K562 (cell line): ENCODE data around the gene RYR1. TPM values are rescaled to one million over a fixed set of nuclear protein-coding genes. Genes with fewer than 3 reads are reported as not detected.
"Not testable (repeated sequence)": the region's sequence is repeated elsewhere in the genome, so short reads cannot be mapped to it uniquely, and the experiment has no call there.

ENCODE experiments used
- ATAC-seq: fragments of 200-7000 bp; cut with Tn5 transposase; 3 replicates; pipeline ENCODE4 v1.9.1; 2020; ENCODE audit warnings: moderate library complexity
- BruUV-seq: library from RNA; stranded (reverse); fragments of 400-500 nt; replicated peaks from 2 replicates; lab custom pipeline; 2021; lab: Mats Ljungman, UMichigan
- CTCF ChIA-PET: fragments of 300-600 bp; formaldehyde crosslinking; extraction: SDS; loops from one replicate; lab custom pipeline; 2021; ENCODE audit warnings: low intra/inter-chr PET ratio; lab: Yijun Ruan, JAX
- POLR2A ChIA-PET: fragments of 300-600, 350-650 bp; sonication (Branson Sonifier 250); formaldehyde crosslinking; extraction: SDS; loops from one replicate; lab custom pipeline; 2021; ENCODE audit warnings: antibody characterized with exemption, inconsistent platforms; lab: Yijun Ruan, JAX
- DNase-seq, 4 experiments: peaks; one replicate each; pipeline versions ENCODE4 v3.0.0 to v3.0.0-alpha.2; 2011 to 2018; ENCODE audit warnings: low spot score in 3 of 4, mixed read lengths in 3 of 4; ENCODE audit errors: extremely low read depth in 1 of 4
- FAIRE-seq: peaks from 2 replicates; lab custom pipeline; 2011; peaks lifted over from hg19 to GRCh38; lab: Jason Lieb, UNC
- H2AFZ ChIP-seq: 2 replicates; pipeline ENCODE4 v1.6.0; 2011; ENCODE audit warnings: low read depth, low read length, control low read depth, inconsistent platforms
- H3K27ac ChIP-seq: fragments of 200-600 bp; 3 replicates; pipeline ENCODE4 v1.8.0; 2011; ENCODE audit warnings: low read depth, mild to moderate bottlenecking, control low read depth, inconsistent platforms, low read length, moderate library complexity, mixed read lengths; ENCODE audit errors: extremely low read depth
- H3K27me3 ChIP-seq, 2 experiments: fragments of 300-600 bp in 1 of 2; 2 replicates in 1 of 2; 3 replicates in 1 of 2; pipeline versions ENCODE4 v1.6.0 to v1.8.0; 2011; ENCODE audit warnings: inconsistent platforms in 2 of 2, low read length in 2 of 2, mild to moderate bottlenecking in 1 of 2, mixed read lengths in 1 of 2, moderate library complexity in 1 of 2; ENCODE audit not compliant: control insufficient read depth in 2 of 2, insufficient read depth in 2 of 2
- H3K36me3 ChIP-seq: fragments of 300-600 bp; 3 replicates; pipeline ENCODE4 v1.8.0; 2011; ENCODE audit warnings: mild to moderate bottlenecking, low read length, inconsistent platforms; ENCODE audit not compliant: control insufficient read depth, insufficient read depth
- H3K4me1 ChIP-seq, 2 experiments: fragments of 200-600 bp in 1 of 2; replicated peaks in 1 of 2; 2 replicates in 1 of 2; 3 replicates in 1 of 2; pipeline versions ENCODE4 v1.5.1 to v1.8.0; 2011; ENCODE audit warnings: inconsistent platforms in 2 of 2, low read length in 2 of 2, mild to moderate bottlenecking in 1 of 2, mixed read lengths in 1 of 2, moderate library complexity in 1 of 2; ENCODE audit not compliant: control insufficient read depth in 2 of 2, insufficient read depth in 2 of 2
- H3K4me2 ChIP-seq: 2 replicates; pipeline ENCODE4 v1.6.1; 2011; ENCODE audit warnings: low read length, control low read depth, inconsistent platforms, mixed read lengths; ENCODE audit not compliant: insufficient read depth
- H3K4me3 ChIP-seq: fragments of 200-600 bp; sonication (generic), shearing (Covaris generic); 2 replicates; pipeline ENCODE4 v1.5.1; 2016; ENCODE audit warnings: control low read depth, inconsistent platforms
- H3K79me2 ChIP-seq: fragments of 200-600 bp; 3 replicates; pipeline ENCODE4 v1.8.0; 2011; ENCODE audit warnings: low read length, inconsistent platforms; ENCODE audit not compliant: control insufficient read depth, insufficient read depth
- H3K9ac ChIP-seq, 2 experiments: 2 replicates each; pipeline versions ENCODE4 v1.6.0 to v1.6.1; 2011; ENCODE audit warnings: low read depth in 2 of 2, low read length in 2 of 2, control low read depth in 1 of 2, inconsistent platforms in 1 of 2, mild to moderate bottlenecking in 1 of 2, mixed read lengths in 1 of 2; ENCODE audit not compliant: insufficient read depth in 1 of 2
- H3K9me1 ChIP-seq: one replicate; pipeline ENCODE4 v1.6.0; 2011; ENCODE audit warnings: inconsistent platforms, mild to moderate bottlenecking, low read length, moderate library complexity; ENCODE audit not compliant: control insufficient read depth, insufficient read depth
- H3K9me3 ChIP-seq: replicated peaks from 2 replicates; pipeline ENCODE4 v1.5.1; 2011; ENCODE audit warnings: low read depth, low read length, inconsistent platforms; ENCODE audit not compliant: control insufficient read depth, insufficient read depth
- H4K20me1 ChIP-seq: replicated peaks from 2 replicates; pipeline ENCODE4 v1.6.1; 2011; ENCODE audit warnings: low read length, inconsistent platforms, mixed read lengths; ENCODE audit not compliant: control insufficient read depth, insufficient read depth
- CCNT2 ChIP-seq: IDR thresholded peaks from 2 replicates; pipeline ENCODE4 v1.6.1; 2011; ENCODE audit warnings: borderline replicate concordance, low read depth, mild to moderate bottlenecking, moderate library complexity, mixed read lengths, low read length; ENCODE audit not compliant: insufficient read length; ENCODE audit errors: extremely low read depth
- ETV6 ChIP-seq, 3 experiments: fragments of 150-350 bp in 1 of 3; sonication (generic) in 1 of 3; formaldehyde crosslinking in 1 of 3; IDR thresholded peaks; 2 replicates each; pipeline versions ENCODE4 v1.6.1 to v1.8.0; 2014 to 2022; ENCODE audit warnings: borderline replicate concordance in 2 of 3, low read depth in 2 of 3, antibody characterized with exemption in 1 of 3, low read length in 1 of 3, mild to moderate bottlenecking in 1 of 3, missing genetic modification reagents in 1 of 3
- HOXB6 ChIP-seq: fragments of 250-450 bp; sonication (Bioruptor Pico); IDR thresholded peaks from 2 replicates; pipeline ENCODE4 v1.5.1; 2022; ENCODE audit warnings: mild to moderate bottlenecking, borderline replicate concordance
- MAZ ChIP-seq, 2 experiments: fragments of 450-650 bp in 1 of 2; sonication (generic) in 1 of 2; formaldehyde crosslinking; IDR thresholded peaks in 1 of 2; conservative IDR thresholded peaks in 1 of 2; 2 replicates each; pipeline versions ENCODE4 v1.4.0 to v1.5.0; 2020; ENCODE audit warnings: mild to moderate bottlenecking in 1 of 2, missing genetic modification reagents in 1 of 2
- NRF1 ChIP-seq, 2 experiments: fragments of 450-650 bp; IDR thresholded peaks in 1 of 2; conservative IDR thresholded peaks in 1 of 2; 2 replicates each; pipeline ENCODE4 v1.6.1; 2014; ENCODE audit warnings: mild to moderate bottlenecking in 2 of 2
- PTRF ChIP-seq: fragments of 450-650 bp; IDR thresholded peaks from 2 replicates; pipeline ENCODE4 v1.6.1; 2016; ENCODE audit warnings: mild to moderate bottlenecking, missing genetic modification characterization, missing compliant biosample characterization
- RBM39 ChIP-seq: fragments of 200-400 bp; formaldehyde crosslinking; optimal IDR thresholded peaks from 2 replicates; pipeline ENCODE3; 2018; ENCODE audit warnings: low read depth, low read length
- SRSF9 ChIP-seq: fragments of 200-400 bp; formaldehyde crosslinking; IDR thresholded peaks from 2 replicates; pipeline ENCODE4 v1.6.1; 2017; ENCODE audit warnings: low read depth, low read length, borderline replicate concordance
- TRIM28 ChIP-seq: fragments of 450-650 bp; IDR thresholded peaks from 2 replicates; pipeline ENCODE4 v1.6.1; 2017
- ZFP36 ChIP-seq: fragments of 150-350 bp; IDR thresholded peaks from 2 replicates; pipeline ENCODE4 v1.6.1; 2018; ENCODE audit warnings: low read length, low read depth; ENCODE audit not compliant: partially characterized antibody
- ZNF282 ChIP-seq: sonication (generic); formaldehyde crosslinking; IDR thresholded peaks from 2 replicates; pipeline ENCODE4 v1.8.1; 2023; ENCODE audit warnings: missing genetic modification reagents
- ZNF551 ChIP-seq: fragments of 250-450 bp; sonication (Bioruptor Pico); IDR thresholded peaks from 2 replicates; pipeline ENCODE4 v1.5.0; 2021; ENCODE audit warnings: mild to moderate bottlenecking, moderate library complexity
- ZNF583 ChIP-seq: fragments of 250-450 bp; sonication (Bioruptor Pico); IDR thresholded peaks from 2 replicates; pipeline ENCODE4 v1.4.0; 2020
- ZNF766 ChIP-seq: fragments of 200-800 bp; sonication (Bioruptor generic); conservative IDR thresholded peaks from 2 replicates; pipeline ENCODE4 v1.6.1; 2016; ENCODE audit warnings: missing genetic modification characterization, missing compliant biosample characterization
- ZNF79 ChIP-seq: fragments of 250-450 bp; sonication (Bioruptor Pico); IDR thresholded peaks from 2 replicates; pipeline ENCODE4 v1.4.0; 2020; ENCODE audit warnings: low read depth, mild to moderate bottlenecking, moderate library complexity
- WGBS: fragments of 100-300 bp; shearing (Covaris generic); methylation state at CpG from one replicate; pipeline ENCODE4 v1.1.6; 2016; ENCODE audit warnings: low coverage, mixed read lengths; ENCODE audit not compliant: insufficient coverage; ENCODE audit errors: missing lambda C conversion rate; 5-methylcytosine and 5-hydroxymethylcytosine counted together
- in situ Hi-C: fragments of 300-500 bp; cut with MboI; formaldehyde crosslinking; loops from 4 replicates; pipeline ENCODE4 v1.15.0; 2018; ENCODE audit warnings: inconsistent platforms, mixed read lengths
- intact Hi-C: fragments of 100-400 bp; cut with micrococcal nuclease; formaldehyde crosslinking; loops from 2 replicates; pipeline ENCODE4 v1.14.2; 2022
- polyA plus RNA-seq, 8 experiments: library from polyadenylated mRNA; depleted of rRNA in 4 of 8; stranded (reverse) in 5 of 8; unstranded in 3 of 8; fragments of >200 nt; fragmentation: Nextera tagmentation in 2 of 8; fragmentation: Illumina TruSeq in 1 of 8; extraction: Ambion mirVana in 2 of 8; extraction: Trizol in 1 of 8; gene quantifications; 2 replicates each; pipeline versions ENCODE4 v1.2.1 to v1.2.3, GENCODE V29; 2011 to 2014; ENCODE audit warnings: inconsistent platforms in 1 of 8, missing spikeins in 1 of 8
- total RNA-seq, 7 experiments: library from RNA; depleted of rRNA in 6 of 7; stranded (reverse); fragments of >200 nt in 6 of 7; fragmentation: Illumina TruSeq in 2 of 7; extraction: Trizol in 2 of 7; gene quantifications; 2 replicates each; pipeline versions ENCODE4 v1.2.1 to v1.2.3, GENCODE V29; 2011 to 2021; ENCODE audit warnings: low replicate concordance in 1 of 7
- TF ChIP-seq, protein P1 (sequence below): fragments of 250-450 bp; sonication (Bioruptor Pico); IDR thresholded peaks from 2 replicates; pipeline ENCODE4 v1.4.0; 2020

Gene RYR1
- total and polyA plus RNA-seq, 9 of the 15 experiments (the other 6 are each of a cell fraction or from before 2014, with no cell fraction given), result 0.11 to 7.4 (median 3.7) TPM

DNA sequence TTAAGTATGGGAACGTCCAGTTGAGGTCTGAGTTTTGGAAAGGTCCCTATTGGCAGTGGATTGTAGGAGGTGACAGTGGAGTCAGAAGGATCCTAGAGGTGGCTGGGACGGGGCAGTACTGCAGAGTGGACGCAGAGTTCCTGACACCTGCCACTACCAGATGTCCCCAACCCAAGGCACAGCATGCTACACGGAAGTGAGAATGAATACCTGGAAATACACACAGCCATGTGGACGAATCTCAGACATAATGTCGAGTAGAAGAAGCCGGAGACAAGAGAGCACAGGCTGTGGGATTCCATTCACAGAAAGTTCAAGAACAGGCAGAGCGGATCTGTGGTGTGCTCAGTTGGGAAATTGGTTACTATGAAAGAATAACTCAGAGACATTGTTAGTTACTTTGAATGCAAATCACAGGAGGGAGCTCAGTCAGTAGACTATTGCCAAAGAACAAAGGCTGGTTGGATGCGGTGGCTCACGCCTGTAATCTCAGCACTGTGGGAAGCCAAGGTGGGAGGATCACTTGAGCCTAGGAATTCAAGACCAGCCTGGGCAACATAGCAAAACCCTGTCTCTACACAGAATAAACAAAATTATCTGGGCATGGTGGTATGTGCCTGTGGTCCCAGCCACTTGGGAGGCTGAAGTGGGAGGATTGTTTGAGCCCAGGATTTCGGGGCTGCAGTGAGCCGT, 37.4 kb downstream of the RYR1 start:
- Histone ChIP-seq H3K4me1 (peaks cover 0 to 7% of the 10 kb centered on the region in 2 experiments; a peak in 1 of 5 replicates), H3K36me3 (peaks cover 33% of the 10 kb centered on the region; the same call in 1 of the 3 replicates), H3K9ac (no peak overlapping the region), H3K27me3 (no peaks in the 10 kb centered on the region), H3K4me2 (no peak overlapping the region), H3K27ac (no peak overlapping the region), H3K79me2 (no peaks in the 10 kb centered on the region), H2AFZ (no peak overlapping the region), H4K20me1 (no peaks in the 10 kb centered on the region)
- POLR2A ChIA-PET, result no interaction called here
- CTCF ChIA-PET, result no interaction called here
- DNase-seq (no peak), FAIRE-seq (no peak)
- BruUV-seq, result no TSS peak
- in situ Hi-C loops, result no loop called here
- WGBS, result 61% methylated on average over 12 of the region's 12 CpGs
- no peak for TF ChIP-seq PTRF (tag)
- no peak for TF ChIP-seq TRIM28
- TF ChIP-seq RBM39, result no peak
- TF ChIP-seq NRF1 (conservative IDR thresholded peaks at IDR 0.05 in 1 of 2, IDR thresholded peaks at IDR 0.05 in 1 of 2), result no peak
- TF ChIP-seq MAZ (CRISPR knock-in tag; conservative IDR thresholded peaks at IDR 0.05 in 1 of 2, IDR thresholded peaks at IDR 0.05 in 1 of 2), result no peak
- TF ChIP-seq ZNF79 (CRISPR knock-in tag), result no peak
- no peak for TF ChIP-seq ZNF766 (CRISPR knock-in tag)
- TF ChIP-seq ZFP36, result no peak
- no peak for TF ChIP-seq ZNF583 (CRISPR knock-in tag)
- TF ChIP-seq ZNF282 (CRISPR knock-in tag), result no peak
- no peak for TF ChIP-seq ZNF551 (CRISPR knock-in tag)
- TF ChIP-seq ETV6 (IDR thresholded peaks at IDR 0.05; ENCODE audit: borderline replicate concordance in 1 of 2, low read depth in 2 of 2, low read length in 1 of 2), result no peak
- no peak for TF ChIP-seq ETV6 (CRISPR knock-in tag; IDR thresholded peaks at IDR 0.05; ENCODE audit: borderline replicate concordance)
- TF ChIP-seq SRSF9, result no peak
- no peak for TF ChIP-seq HOXB6
- TF ChIP-seq CCNT2, result no peak
- TF ChIP-seq, protein P1, sequence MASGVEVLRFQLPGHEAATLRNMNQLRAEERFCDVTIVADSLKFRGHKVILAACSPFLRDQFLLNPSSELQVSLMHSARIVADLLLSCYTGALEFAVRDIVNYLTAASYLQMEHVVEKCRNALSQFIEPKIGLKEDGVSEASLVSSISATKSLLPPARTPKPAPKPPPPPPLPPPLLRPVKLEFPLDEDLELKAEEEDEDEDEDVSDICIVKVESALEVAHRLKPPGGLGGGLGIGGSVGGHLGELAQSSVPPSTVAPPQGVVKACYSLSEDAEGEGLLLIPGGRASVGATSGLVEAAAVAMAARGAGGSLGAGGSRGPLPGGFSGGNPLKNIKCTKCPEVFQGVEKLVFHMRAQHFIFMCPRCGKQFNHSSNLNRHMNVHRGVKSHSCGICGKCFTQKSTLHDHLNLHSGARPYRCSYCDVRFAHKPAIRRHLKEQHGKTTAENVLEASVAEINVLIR (CRISPR knock-in tag), result no peak
- TF ChIP-seq, all 486 proteins: peak for 0
- no peak for ATAC-seq
- Histone ChIP-seq H3K9me3 (no peaks in the 10 kb centered on the region), H3K4me3 (no peak overlapping the region), H3K9me1 (no peaks in the 10 kb centered on the region)
- intact Hi-C loops, result no loop called here

DNA sequence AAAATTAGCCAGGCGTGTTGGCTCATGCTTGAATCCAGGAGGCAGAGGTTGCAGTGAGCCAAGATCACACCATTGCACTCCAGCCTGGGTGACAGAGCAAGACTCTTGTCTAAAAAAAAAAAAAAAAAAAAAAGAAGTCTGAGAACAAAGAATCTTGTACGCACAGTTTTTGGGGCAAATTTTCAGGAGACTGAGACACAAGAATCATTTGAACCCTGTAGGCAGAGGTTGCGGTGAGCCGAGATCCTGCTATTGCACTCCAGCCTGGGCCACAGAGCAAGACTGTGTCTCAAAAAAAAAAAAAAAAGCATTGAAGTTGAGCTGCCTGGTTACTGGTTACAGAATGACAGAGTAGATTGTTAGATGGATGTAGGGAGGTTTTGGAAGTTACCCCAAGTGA, 39.2 kb downstream of the RYR1 start:
- BruUV-seq, H3K4me3 ChIP-seq, H3K4me1 ChIP-seq, H3K9me1 ChIP-seq, CTCF ChIA-PET, POLR2A ChIA-PET, H3K27ac ChIP-seq, H3K9me3 ChIP-seq, DNase-seq, ATAC-seq, H3K27me3 ChIP-seq, FAIRE-seq, H4K20me1 ChIP-seq, in situ Hi-C loops, H3K4me2 ChIP-seq, H3K9ac ChIP-seq, H2AFZ ChIP-seq, intact Hi-C loops, H3K79me2 ChIP-seq: not testable (repeated sequence)
- WGBS, result 75% methylated on average over 4 of the region's 4 CpGs
- H3K36me3 ChIP-seq, result peaks cover 25% of the 10 kb centered on the region; the same call in 1 of the 3 replicates
